GM18508 (cell line): ENCODE measurements around the gene NTM.
"Not testable (repeated sequence)": the region's sequence is repeated elsewhere in the genome, so short reads cannot be mapped to it uniquely, and the experiment has no call there.

Experiments used
- ATAC-seq: cut with Tn5 transposase; IDR thresholded peaks from one replicate; pipeline ENCODE4 v1.9.1; 2021; ENCODE audit warnings: moderate number of reproducible peaks; ENCODE audit not compliant: insufficient read depth, unreplicated experiment

Gene NTM

GRCh38 chr11:131418189-131418588, 47.8 kb downstream of the NTM start:
- ATAC-seq = no peak

GRCh38 chr11:131421066-131421855, 50.8 kb downstream of the NTM start:
- no peak for ATAC-seq

GRCh38 chr11:131422029-131422428, 51.6 kb downstream of the NTM start:
- no peak for ATAC-seq

DNA sequence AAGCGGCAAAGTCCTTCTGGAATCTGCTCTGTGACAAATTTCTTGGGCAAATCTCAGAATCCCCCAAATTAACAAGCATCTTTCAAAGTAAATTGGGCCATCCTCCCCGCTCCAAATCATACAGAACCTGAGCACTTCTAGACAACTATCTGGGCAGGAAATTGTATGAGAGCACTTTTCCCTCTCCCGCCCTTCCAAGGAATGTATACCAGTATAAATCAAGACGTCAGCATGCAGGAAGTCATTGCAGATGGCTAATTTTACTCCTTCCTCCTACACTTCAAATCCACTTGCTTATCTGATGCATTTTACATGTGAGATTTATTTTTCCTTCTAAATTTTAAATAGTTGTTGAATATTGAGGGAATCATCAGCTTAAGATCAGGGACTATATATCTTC, 52.1 kb downstream of the NTM start:
- no peak for ATAC-seq

DNA sequence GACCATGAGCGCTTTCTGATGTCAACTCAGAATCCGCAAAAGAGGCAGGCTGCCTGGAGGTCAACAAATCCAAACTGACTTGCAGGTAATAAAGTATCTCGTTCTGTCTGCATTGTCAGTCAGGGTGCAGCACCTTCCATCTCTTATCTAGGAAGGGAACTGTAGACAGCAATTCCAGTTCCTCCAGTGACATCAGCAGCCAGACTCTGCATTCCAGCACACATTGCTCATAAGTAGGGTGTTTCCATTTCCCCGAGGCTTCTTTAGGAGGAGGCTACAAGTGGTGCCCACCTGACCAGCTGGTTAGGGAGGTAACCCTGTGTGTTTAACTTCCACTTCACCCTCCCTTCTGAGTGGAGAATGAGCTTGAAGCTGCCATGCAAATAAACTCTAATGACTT, 53.3 kb downstream of the NTM start:
- no peak for ATAC-seq

GRCh38 chr11:131424257-131424876, 54.0 kb downstream of the NTM start:
- ATAC-seq = not testable (repeated sequence)

DNA sequence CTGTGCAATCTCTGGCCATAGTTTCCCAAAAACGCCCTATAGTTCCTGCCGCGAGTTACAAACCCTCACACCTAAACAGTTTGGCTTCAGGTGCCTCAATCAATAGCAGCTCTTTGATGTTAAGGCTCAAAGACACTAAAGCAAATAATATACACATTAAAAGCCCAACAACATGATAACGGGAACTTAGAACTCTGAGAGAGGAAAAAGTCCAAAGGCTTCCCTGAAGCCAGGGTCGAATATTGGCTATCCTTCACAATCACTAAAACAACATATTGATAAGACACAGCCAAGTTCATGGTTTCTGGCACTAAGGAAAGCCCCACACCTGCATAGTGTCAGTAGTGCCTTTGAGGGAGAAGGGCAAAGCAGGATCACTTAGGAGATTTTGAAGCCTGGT, 54.9 kb downstream of the NTM start:
- no peak for ATAC-seq

- ATAC-seq = no peak
Observed at GRCh38 chr11:131428853-131429252, 58.4 kb downstream of the NTM start.

GRCh38 chr11:131430473-131431208, 60.2 kb downstream of the NTM start:
- no peak for ATAC-seq

- ATAC-seq = no peak
Observed at GRCh38 chr11:131441051-131441810, 70.8 kb downstream of the NTM start.

GRCh38 chr11:131446590-131447275, 76.3 kb downstream of the NTM start:
- no peak for ATAC-seq

GRCh38 chr11:131447277-131447815, 76.9 kb downstream of the NTM start:
- ATAC-seq = no peak

GRCh38 chr11:131447898-131448297, 77.5 kb downstream of the NTM start:
- no peak for ATAC-seq

DNA sequence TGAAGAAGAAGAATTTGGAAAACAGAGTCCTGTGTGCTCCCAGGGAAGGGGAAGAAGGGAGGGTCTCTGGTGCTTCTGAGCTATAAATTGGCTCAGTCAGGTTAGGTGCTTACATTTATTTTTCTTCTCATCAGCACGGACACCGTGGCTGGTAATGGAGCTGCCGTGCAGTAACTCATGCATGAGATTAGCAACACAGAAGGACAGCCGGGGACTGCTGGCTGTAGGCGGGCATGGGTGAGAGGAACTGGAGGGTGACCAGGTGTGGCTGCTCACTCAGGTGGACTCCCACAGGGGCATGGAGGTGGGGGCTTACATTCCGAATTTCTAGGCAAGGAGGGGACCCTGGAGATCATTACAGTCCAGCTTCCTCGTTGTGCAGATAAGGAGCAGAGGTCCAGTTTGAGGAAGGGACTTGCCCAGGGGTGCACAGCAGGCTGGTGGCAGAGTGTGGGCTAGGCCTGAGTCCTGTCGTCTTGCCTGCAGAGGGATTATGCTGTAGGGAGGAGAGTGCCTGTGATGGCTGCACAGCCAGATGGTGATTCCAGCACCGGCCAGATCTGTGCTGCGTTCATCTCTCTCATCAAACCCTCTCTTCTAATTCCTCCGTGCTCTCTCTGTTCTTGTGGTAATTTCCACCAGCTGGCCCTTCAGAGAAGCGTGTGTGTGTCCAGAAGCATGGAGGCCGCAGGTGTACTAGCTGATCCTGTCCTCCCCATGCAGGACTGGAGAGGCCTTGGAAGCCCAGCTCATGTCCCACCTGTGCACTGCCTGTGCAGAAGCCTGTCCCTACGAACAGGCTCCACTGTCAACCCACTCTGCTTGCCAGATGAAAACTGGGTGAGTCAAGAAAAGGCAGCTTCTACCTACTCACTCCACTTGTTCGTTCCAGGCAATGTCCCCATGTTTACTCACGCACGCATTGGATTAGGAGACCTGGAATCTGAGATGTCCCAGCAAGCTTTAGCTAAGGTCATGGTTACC, 78.9 kb downstream of the NTM start:
- ATAC-seq = no peak

DNA sequence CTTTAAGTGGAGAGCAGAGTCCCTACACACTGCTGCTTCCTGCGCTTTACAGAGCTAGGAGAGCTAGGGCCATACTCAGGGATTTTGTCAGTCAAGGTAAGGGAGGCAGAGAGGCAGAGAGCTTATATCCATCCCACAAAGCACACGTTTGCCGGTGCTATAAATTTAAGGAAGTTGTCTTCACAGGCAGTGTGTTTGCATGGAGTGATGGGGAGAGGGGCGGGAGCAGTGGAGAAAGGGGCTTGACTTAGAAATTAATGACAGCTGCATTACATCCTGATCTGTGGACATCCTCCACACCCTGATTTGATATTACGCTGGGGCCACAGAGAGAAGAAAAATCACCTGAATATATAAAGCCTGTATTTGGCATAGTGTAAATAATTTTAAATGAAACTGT, 84.1 kb downstream of the NTM start:
- ATAC-seq = no peak

DNA sequence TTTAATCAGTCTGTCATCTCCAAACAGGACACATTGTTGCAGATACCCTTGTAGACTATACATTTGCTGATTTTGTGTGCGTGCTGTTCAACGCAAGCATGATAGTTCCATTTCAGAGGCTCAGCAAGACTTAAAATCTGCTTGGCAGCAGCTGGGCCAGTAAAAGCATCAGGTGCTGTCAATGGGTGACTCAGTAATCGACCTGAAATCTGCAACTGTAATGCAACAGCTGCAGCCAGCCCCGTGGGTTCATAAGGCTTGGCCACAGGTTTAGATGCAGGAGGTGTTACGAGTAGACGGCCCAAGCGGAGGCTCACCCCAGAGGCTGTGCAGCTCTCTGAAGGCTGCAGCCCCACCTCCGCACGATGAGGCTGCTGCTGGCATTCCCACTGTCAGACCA, 84.6 kb downstream of the NTM start:
- no peak for ATAC-seq

GRCh38 chr11:131455843-131456704, 85.7 kb downstream of the NTM start:
- ATAC-seq = no peak

- no peak for ATAC-seq
Observed at GRCh38 chr11:131457163-131457562, 86.7 kb downstream of the NTM start.
